Measurements from ENCODE around the gene LRRC74A. TPM values are rescaled to one million over a fixed set of nuclear protein-coding genes. Genes with fewer than 3 reads are reported as not detected.

LRRC74A gene
- total RNA-seq: 0.19 TPM in 1 of 2 replicates, not detected in the other

GRCh38 chr14:76826122-76826521 is at the start of gene LRRC74A:
TSS of gene LRRC74A (plus strand) at chr14:76826408. CDS start at chr14:76826698, 290 bp downstream.

GRCh38 chr14:76812422-76813383 is 13.5 kb upstream of the LRRC74A start, which contains the start of gene ANGEL1:
TSS of gene ANGEL1 (minus strand) at chr14:76812882. CDS start at chr14:76812827, 55 bp downstream.

Other genes starting within 250 kb of the LRRC74A start
- 10.1 and 14.4 TPM in 2 replicates for gene VASH1, start 64.9 kb upstream of the LRRC74A start, total RNA-seq
- 11.7 and 16.3 TPM in 2 replicates for gene ANGEL1, start 13.5 kb upstream of the LRRC74A start, total RNA-seq
- 23.1 and 23.7 TPM in 2 replicates for gene IRF2BPL, start 202.3 kb downstream of the LRRC74A start, total RNA-seq

Data from cardiac ventricle fibroblast (primary cell).